ENCODE results near the gene PRCC. TPM values are rescaled to one million over a fixed set of nuclear protein-coding genes. Genes with fewer than 3 reads are reported as not detected.

PRCC gene
- total and polyA plus RNA-seq, 2 of the 13 experiments (the other 11 are each of a cell fraction or from before 2014, with no cell fraction given) = 24.2 to 40.5 TPM

DNA sequence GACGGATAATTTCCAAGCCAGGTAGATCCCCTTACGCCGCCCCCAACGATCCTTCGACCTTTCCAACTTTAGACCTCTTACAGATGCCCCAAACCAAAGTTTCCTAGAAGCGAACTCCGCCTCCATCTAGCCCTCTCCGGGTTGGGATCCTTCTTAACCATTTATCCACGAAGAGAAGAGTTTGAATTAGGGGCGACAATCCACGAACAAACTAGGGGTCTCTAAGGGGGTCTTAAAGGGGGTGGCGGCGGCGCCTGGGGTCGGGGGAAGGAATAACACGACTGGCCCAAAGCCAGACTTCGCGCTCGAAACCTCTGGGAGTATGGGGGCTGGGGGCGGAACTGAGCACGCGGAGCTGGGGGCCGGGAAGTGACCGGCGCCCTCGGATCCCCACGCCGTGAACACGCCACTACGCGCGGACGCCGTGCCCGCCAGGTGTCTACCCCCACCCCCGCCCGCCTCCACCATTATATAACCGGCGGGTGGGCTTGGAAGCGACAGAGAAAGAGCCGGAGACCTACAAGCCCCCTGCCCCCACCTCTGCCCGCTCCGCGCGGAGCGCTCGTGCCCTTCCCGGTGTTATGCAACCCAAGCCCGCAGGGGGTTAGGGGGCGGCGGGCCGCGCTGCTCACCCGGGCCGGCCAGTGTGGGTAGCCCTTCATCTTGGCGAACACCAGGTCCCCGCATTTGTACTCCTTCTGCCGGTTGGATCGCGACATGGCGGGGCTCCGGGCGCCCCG lies 16.5 kb upstream of the PRCC start (continued):
- TF ChIP-seq, protein P1, sequence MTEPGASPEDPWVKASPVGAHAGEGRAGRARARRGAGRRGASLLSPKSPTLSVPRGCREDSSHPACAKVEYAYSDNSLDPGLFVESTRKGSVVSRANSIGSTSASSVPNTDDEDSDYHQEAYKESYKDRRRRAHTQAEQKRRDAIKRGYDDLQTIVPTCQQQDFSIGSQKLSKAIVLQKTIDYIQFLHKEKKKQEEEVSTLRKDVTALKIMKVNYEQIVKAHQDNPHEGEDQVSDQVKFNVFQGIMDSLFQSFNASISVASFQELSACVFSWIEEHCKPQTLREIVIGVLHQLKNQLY (CRISPR knock-in tag; IDR thresholded peaks at IDR 0.05) = no peak
- TF ChIP-seq AKAP8 (CRISPR knock-in tag; IDR thresholded peaks at IDR 0.05) (no peak), TEAD2 (CRISPR knock-in tag; IDR thresholded peaks at IDR 0.05) (no peak), NFYC (CRISPR knock-in tag; IDR thresholded peaks at IDR 0.05) (no peak), MBNL3 (CRISPR knock-in tag; conservative IDR thresholded peaks at IDR 0.05) (no peak), ZNF879 (CRISPR knock-in tag; IDR thresholded peaks at IDR 0.05) (no peak), CEBPG (CRISPR knock-in tag; IDR thresholded peaks at IDR 0.05) (peak; percentile 67), RXRB (CRISPR knock-in tag; IDR thresholded peaks at IDR 0.05; ENCODE audit: borderline replicate concordance) (no peak), ZNF138 (CRISPR knock-in tag; IDR thresholded peaks at IDR 0.05; ENCODE audit: low read depth) (no peak), ZNF550 (CRISPR knock-in tag; IDR thresholded peaks at IDR 0.05; ENCODE audit: borderline replicate concordance) (no peak), RXRA (CRISPR knock-in tag; IDR thresholded peaks at IDR 0.05) (0 out of 2 replicates have a peak, but pooled peaks have one; percentile 47), PHF8 (CRISPR knock-in tag; IDR thresholded peaks at IDR 0.05) (peak; percentile 43), ZNF124 (CRISPR knock-in tag; IDR thresholded peaks at IDR 0.05) (no peak), SMAD3 (CRISPR knock-in tag; IDR thresholded peaks at IDR 0.05) (no peak), HNRNPH1 (optimal IDR thresholded peaks at IDR 0.05; ENCODE audit: low read depth, low read length) (no peak), DMAP1 (CRISPR knock-in tag; IDR thresholded peaks at IDR 0.05) (0 out of 2 replicates have a peak, but pooled peaks have one; percentile 38), ZNF207 (IDR thresholded peaks at IDR 0.05; ENCODE audit: borderline replicate concordance) (no peak), RFX1 (IDR thresholded peaks at IDR 0.05) (no peak), HHEX (CRISPR knock-in tag; IDR thresholded peaks at IDR 0.05) (no peak)
- TF ChIP-seq, protein P2, sequence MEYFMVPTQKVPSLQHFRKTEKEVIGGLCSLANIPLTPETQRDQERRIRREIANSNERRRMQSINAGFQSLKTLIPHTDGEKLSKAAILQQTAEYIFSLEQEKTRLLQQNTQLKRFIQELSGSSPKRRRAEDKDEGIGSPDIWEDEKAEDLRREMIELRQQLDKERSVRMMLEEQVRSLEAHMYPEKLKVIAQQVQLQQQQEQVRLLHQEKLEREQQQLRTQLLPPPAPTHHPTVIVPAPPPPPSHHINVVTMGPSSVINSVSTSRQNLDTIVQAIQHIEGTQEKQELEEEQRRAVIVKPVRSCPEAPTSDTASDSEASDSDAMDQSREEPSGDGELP (IDR thresholded peaks at IDR 0.05; ENCODE audit: borderline replicate concordance, low read depth) = no peak
- TF ChIP-seq, protein P3, sequence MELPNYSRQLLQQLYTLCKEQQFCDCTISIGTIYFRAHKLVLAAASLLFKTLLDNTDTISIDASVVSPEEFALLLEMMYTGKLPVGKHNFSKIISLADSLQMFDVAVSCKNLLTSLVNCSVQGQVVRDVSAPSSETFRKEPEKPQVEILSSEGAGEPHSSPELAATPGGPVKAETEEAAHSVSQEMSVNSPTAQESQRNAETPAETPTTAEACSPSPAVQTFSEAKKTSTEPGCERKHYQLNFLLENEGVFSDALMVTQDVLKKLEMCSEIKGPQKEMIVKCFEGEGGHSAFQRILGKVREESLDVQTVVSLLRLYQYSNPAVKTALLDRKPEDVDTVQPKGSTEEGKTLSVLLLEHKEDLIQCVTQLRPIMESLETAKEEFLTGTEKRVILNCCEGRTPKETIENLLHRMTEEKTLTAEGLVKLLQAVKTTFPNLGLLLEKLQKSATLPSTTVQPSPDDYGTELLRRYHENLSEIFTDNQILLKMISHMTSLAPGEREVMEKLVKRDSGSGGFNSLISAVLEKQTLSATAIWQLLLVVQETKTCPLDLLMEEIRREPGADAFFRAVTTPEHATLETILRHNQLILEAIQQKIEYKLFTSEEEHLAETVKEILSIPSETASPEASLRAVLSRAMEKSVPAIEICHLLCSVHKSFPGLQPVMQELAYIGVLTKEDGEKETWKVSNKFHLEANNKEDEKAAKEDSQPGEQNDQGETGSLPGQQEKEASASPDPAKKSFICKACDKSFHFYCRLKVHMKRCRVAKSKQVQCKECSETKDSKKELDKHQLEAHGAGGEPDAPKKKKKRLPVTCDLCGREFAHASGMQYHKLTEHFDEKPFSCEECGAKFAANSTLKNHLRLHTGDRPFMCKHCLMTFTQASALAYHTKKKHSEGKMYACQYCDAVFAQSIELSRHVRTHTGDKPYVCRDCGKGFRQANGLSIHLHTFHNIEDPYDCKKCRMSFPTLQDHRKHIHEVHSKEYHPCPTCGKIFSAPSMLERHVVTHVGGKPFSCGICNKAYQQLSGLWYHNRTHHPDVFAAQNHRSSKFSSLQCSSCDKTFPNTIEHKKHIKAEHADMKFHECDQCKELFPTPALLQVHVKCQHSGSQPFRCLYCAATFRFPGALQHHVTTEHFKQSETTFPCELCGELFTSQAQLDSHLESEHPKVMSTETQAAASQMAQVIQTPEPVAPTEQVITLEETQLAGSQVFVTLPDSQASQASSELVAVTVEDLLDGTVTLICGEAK (IDR thresholded peaks at IDR 0.05) = no peak
- TF ChIP-seq, protein P3 (CRISPR knock-in tag; IDR thresholded peaks at IDR 0.05) = no peak
- TF ChIP-seq, protein P4, sequence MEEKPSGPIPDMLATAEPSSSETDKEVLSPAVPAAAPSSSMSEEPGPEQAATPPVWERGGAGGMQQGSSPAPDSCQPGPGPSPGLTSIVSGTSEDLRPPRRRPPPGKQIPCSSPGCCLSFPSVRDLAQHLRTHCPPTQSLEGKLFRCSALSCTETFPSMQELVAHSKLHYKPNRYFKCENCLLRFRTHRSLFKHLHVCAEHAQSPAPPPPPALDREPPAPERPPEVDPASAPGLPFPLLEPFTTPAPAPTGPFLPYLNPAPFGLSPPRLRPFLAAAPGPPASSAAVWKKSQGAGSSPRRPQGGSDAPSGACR (CRISPR knock-in tag; IDR thresholded peaks at IDR 0.05) = no peak
